Activated T-helper 9 cell treated with anti-CD3 and anti-CD28 coated beads, Interleukin-2, amount 50 U/mL, for 16 hours (primary cell): ENCODE measurements around the gene PHTF2.

Experiments
- DNase-seq: peaks from one replicate; pipeline ENCODE4 v3.0.0-alpha.2; 2020; ENCODE audit warnings: low read depth

Gene PHTF2

GRCh38 chr7:77877791-77878190 lies 79.2 kb downstream of the PHTF2 start:
- DNase-seq = no peak

GRCh38 chr7:77878500-77878899 lies 79.9 kb downstream of the PHTF2 start:
- DNase-seq = no peak

GRCh38 chr7:77879272-77879671 lies 80.7 kb downstream of the PHTF2 start:
- no peak for DNase-seq

GRCh38 chr7:77881871-77882270 lies 83.3 kb downstream of the PHTF2 start:
- no peak for DNase-seq

- DNase-seq = no peak
Measured at GRCh38 chr7:77885155-77885554, 86.6 kb downstream of the PHTF2 start.

GRCh38 chr7:77887567-77887966 lies 89.0 kb downstream of the PHTF2 start:
- DNase-seq = no peak

GRCh38 chr7:77888998-77889397 lies 90.4 kb downstream of the PHTF2 start:
- DNase-seq = no peak

GRCh38 chr7:77893813-77894212 lies 95.2 kb downstream of the PHTF2 start:
- no peak for DNase-seq

GRCh38 chr7:77894574-77895091 lies 96.1 kb downstream of the PHTF2 start:
- no peak for DNase-seq

GRCh38 chr7:77895905-77896304 lies 97.3 kb downstream of the PHTF2 start:
- no peak for DNase-seq

GRCh38 chr7:77897004-77897547 lies 98.5 kb downstream of the PHTF2 start:
- no peak for DNase-seq

GRCh38 chr7:77899516-77899915 lies 100.9 kb downstream of the PHTF2 start:
- no peak for DNase-seq

GRCh38 chr7:77903597-77903996 lies 105.0 kb downstream of the PHTF2 start:
- no peak for DNase-seq

- DNase-seq = no peak
Measured at GRCh38 chr7:77904252-77904651, 105.7 kb downstream of the PHTF2 start.

GRCh38 chr7:77907281-77907680 lies 108.7 kb downstream of the PHTF2 start:
- DNase-seq = no peak

- DNase-seq = no peak
Measured at GRCh38 chr7:77908664-77909063, 110.1 kb downstream of the PHTF2 start.

- DNase-seq = no peak
Measured at GRCh38 chr7:77910124-77910523, 111.6 kb downstream of the PHTF2 start.

- no peak for DNase-seq
Measured at GRCh38 chr7:77912293-77912692, 113.7 kb downstream of the PHTF2 start.

GRCh38 chr7:77913977-77914607 lies 115.5 kb downstream of the PHTF2 start:
- DNase-seq = no peak

- no peak for DNase-seq
Measured at GRCh38 chr7:77917500-77918262, 119.1 kb downstream of the PHTF2 start.

- DNase-seq = no peak
Measured at GRCh38 chr7:77918676-77919075, 120.1 kb downstream of the PHTF2 start.

- no peak for DNase-seq
Measured at GRCh38 chr7:77923419-77923818, 124.8 kb downstream of the PHTF2 start.

- no peak for DNase-seq
Measured at GRCh38 chr7:77930496-77930895, 131.9 kb downstream of the PHTF2 start.
